Pancreas (tissue), 10 donors: Measurements from ENCODE around the gene TBC1D9. TPM values are rescaled to one million over a fixed set of nuclear protein-coding genes. Genes with fewer than 3 reads are reported as not detected.

Experiments
- ATAC-seq, 4 donors: fragments of 200-7000 bp; cut with Tn5 transposase; one replicate each; pipeline versions ENCODE4 v1.8.0 to v1.9.1; 2020; ENCODE audit warnings: mild to moderate bottlenecking in 4 of 4, moderate library complexity in 4 of 4
- DNase-seq, 6 donors: peaks; one replicate each; pipeline ENCODE4 v3.0.0-alpha.2; 2020
- FAIRE-seq: peaks from 2 replicates; lab custom pipeline; 2012; peaks lifted over from hg19 to GRCh38; lab: Jason Lieb, UNC
- H3K27ac ChIP-seq, 4 donors: fragments of 200-600 bp; sonication (generic); 1 replicate in 3 of 4; 2 replicates in 1 of 4; pipeline versions ENCODE4 v1.5.0 to v1.8.0; 2020
- H3K27me3 ChIP-seq, 4 donors: fragments of 200-600 bp; one replicate each; pipeline ENCODE4 v1.8.0; 2021
- H3K36me3 ChIP-seq, 3 donors: fragments of 200-600 bp; sonication (generic) in 1 of 3; one replicate each; pipeline versions ENCODE4 v1.5.0 to v1.8.0; 2020 to 2021
- H3K4me1 ChIP-seq, 3 donors: fragments of 200-600 bp; one replicate each; pipeline ENCODE4 v1.8.0; 2021
- H3K4me3 ChIP-seq, 4 donors: fragments of 200-600 bp; sonication (generic) in 2 of 4; one replicate each; pipeline versions ENCODE4 v1.5.0 to v1.8.0; 2020 to 2021
- H3K9me3 ChIP-seq, 4 donors: fragments of 200-600 bp; one replicate each; pipeline ENCODE4 v1.8.0; 2021
- WGBS, 2 donors: extraction: QIAGEN DNeasy Blood & Tissue Kit; methylation state at CpG; one replicate each; pipeline ENCODE4 v1.1.7; 2013; 5-methylcytosine and 5-hydroxymethylcytosine counted together
- intact Hi-C, 3 donors: fragments of 100-400 bp; cut with DNase I; formaldehyde crosslinking; loops; one replicate each; pipeline versions ENCODE4 v1.11.1 to v1.14.2; 2022
- polyA plus RNA-seq, 2 donors: library from polyadenylated mRNA; stranded (reverse); fragments of 200-250 nt; gene quantifications; one replicate each; pipeline ENCODE4 v1.2.3, GENCODE V29; 2013
- total RNA-seq, 6 donors: library from RNA; stranded (reverse); fragmentation: NEBNext Ultra II Directional in 4 of 6; extraction: Animal tissue kit (Norgen Biotek cat#: 25700) in 4 of 6; gene quantifications; one replicate each; pipeline versions ENCODE4 v1.2.1 to v1.2.4, GENCODE V29; 2021 to 2023
- TF ChIP-seq, protein P1 (sequence below), 4 donors: fragments of 200-600 bp; sonication (generic) in 3 of 4; IDR thresholded peaks; one replicate each; pipeline versions ENCODE4 v1.5.0 to v1.8.0; 2021; ENCODE audit warnings: antibody characterized with exemption in 4 of 4
- donor health status: healthy with polysubstance abuse.
- donor health status: DM: no; HTN: no; CAD: no; lungs with moderate emphysema.
- donor health status: DM: no; HTN: no; CAD: no.
- donor health status: control.
- donor health status: control.
- donor health status: Bipolar disorder and iron deficiency.
- donor health status: DM: yes; HTN: yes; CAD: no.
- donor health status: DM: no; HTN: no; CAD: no.
- donor health status: DM: no; HTN: no; CAD: no.
- donor health status: DM: yes; HTN: yes; CAD: no.

TBC1D9 gene
- total and polyA plus RNA-seq, 8 donors: 5.3 to 17.9 (median 9.8) TPM

DNA sequence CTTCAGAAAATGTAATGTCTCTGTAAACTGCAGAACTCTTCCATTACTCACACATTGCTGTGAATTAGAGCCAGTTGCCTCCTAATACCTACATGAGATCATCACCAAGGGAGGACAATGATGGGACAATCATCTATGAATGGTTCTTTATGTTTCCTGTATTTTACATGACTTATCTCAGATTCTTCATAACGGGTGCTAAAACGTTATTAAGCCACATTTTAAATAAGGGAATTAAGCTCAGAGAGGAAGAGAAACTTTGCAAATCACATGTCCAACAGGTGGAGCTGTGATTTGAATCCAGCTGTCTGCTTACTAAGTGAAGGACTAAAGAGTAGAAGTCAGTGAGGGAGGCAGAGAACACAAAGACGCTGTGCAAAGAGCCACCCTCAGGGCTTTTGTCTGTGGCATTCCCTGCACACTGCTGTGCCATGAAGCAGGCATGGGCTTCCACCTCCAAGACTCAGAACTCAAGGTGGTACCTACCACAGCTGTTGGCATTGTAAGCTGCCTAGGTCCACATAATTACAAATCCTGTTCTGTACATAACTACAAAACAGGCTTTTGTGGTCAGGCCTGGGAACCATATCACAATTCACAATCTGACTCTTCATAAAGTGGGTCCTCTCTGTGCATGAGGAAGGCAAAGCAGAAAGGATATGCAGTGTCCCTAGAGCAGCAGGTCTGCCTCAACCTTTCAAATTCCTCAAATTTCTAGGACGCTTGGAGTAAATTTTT lies 12.8 kb downstream of the TBC1D9 start:
- no peak for DNase-seq
- H3K4me1 ChIP-seq: peaks cover 5 to 27% (median 9%) of the 10 kb centered on the region in 3 donors
- FAIRE-seq: no peak
- TF ChIP-seq, protein P1, sequence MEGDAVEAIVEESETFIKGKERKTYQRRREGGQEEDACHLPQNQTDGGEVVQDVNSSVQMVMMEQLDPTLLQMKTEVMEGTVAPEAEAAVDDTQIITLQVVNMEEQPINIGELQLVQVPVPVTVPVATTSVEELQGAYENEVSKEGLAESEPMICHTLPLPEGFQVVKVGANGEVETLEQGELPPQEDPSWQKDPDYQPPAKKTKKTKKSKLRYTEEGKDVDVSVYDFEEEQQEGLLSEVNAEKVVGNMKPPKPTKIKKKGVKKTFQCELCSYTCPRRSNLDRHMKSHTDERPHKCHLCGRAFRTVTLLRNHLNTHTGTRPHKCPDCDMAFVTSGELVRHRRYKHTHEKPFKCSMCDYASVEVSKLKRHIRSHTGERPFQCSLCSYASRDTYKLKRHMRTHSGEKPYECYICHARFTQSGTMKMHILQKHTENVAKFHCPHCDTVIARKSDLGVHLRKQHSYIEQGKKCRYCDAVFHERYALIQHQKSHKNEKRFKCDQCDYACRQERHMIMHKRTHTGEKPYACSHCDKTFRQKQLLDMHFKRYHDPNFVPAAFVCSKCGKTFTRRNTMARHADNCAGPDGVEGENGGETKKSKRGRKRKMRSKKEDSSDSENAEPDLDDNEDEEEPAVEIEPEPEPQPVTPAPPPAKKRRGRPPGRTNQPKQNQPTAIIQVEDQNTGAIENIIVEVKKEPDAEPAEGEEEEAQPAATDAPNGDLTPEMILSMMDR (IDR thresholded peaks at IDR 0.05): no peak
- no peaks in the 10 kb centered on the region for H3K9me3 ChIP-seq
- H3K27me3 ChIP-seq: no peaks in the 10 kb centered on the region
- peak in 3 of 4 donors; percentile 72 to 87 (median 74) for ATAC-seq
- intact Hi-C loops: no loop called here
- no peak overlapping the region for H3K4me3 ChIP-seq
- H3K36me3 ChIP-seq: no peaks in the 10 kb centered on the region
- 27 to 29% methylated on average over 4 of the region's 4 CpGs for WGBS, 2 donors
- peak overlapping the region in 1 of 4 donors; percentile 21 for H3K27ac ChIP-seq

DNA sequence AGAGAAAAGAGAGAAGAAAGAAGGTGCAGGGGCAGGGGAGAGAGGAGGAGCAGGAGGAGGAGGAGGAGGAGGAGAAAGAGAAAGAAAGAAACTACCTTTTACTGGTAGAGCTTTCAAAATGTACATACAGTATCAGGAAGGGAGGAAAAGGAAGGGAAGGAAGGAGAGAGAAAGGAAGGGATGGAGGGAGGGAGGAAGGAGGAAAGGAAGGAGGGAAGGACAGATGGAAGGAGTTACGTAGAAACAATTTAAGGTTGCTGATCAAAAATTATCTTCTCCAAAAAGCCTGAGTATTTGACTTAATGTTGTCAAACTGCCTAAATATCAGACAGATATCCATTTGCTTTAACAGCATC lies 13.4 kb downstream of the TBC1D9 start:
- TF ChIP-seq, protein P1 (IDR thresholded peaks at IDR 0.05): no peak
- Histone ChIP-seq H3K27me3 (no peaks in the 10 kb centered on the region), H3K36me3 (no peaks in the 10 kb centered on the region), H3K27ac (peak overlapping the region in 1 of 4 donors; percentile 21), H3K4me3 (no peak overlapping the region), H3K9me3 (no peaks in the 10 kb centered on the region), H3K4me1 (peaks cover 5 to 27% (median 9%) of the 10 kb centered on the region in 3 donors)
- FAIRE-seq (no peak), DNase-seq (no peak), ATAC-seq (no peak)
- intact Hi-C loops: no loop called here
- 90 to 91% methylated on average over 1 of the region's 1 CpG for WGBS, 2 donors

DNA sequence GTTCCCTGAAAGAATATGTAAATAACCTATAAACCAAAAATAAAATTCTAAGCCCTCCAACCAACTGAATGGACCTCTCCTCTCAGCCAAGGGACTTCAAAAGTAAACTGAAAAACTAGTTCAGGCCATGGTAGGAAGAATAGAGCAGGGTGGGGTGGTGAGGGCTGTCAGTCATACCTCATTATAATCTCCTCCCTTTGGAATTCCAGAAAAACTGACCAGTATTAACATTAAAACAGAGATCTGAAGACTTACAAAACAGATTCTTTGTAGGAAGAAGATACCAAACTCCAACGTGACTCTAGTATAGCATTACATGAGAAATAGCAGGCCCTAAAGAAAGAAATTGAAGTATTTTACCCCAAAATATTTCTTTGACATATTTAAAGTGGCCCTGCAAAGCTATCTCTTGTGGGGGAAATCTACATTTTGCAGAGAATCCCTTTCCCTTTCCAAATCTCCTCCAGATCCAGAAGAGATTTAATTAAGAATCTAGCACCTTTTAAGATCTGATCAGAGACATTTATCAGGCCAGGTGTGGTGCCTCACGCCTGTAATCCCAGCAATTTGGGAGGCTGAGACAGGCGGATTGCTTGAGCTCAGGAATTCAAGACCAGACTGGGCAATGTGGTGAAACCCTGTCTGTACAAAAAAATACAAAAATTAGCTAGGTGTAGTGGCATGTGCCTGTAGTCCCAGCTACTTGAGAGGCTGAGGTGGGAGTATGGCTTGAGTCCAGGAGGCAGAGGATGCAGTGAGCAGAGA lies 15.1 kb downstream of the TBC1D9 start:
- 84 to 89% methylated on average over 3 of the region's 3 CpGs for WGBS, 2 donors

DNA sequence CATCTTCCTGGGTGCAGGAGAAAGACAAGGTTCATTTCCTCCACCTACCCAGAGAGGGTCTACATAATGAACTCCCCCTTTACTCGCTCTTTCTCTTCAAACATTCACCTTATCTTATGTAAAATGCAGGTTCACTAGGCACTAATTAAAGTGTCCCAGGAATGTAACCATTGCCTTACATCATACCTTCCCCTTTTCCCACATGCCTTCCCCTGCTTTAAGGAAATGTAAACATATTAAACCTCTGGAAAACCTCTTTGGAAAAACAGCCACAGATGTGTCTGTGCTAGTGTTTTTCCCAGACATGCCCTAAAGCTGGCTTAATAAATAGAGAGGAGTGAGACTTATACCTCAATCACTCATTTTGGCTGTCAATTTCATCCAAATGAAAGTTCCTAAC lies 15.8 kb downstream of the TBC1D9 start:
- DNase-seq (no peak), ATAC-seq (no peak), FAIRE-seq (no peak)
- no peak overlapping the region for H3K4me3 ChIP-seq
- TF ChIP-seq, protein P1 (IDR thresholded peaks at IDR 0.05): no peak
- no peaks in the 10 kb centered on the region for H3K27me3 ChIP-seq
- peaks cover 5 to 27% (median 9%) of the 10 kb centered on the region in 3 donors for H3K4me1 ChIP-seq
- H3K9me3 ChIP-seq: no peaks in the 10 kb centered on the region
- 81 to 90% methylated on average over 1 of the region's 1 CpG for WGBS, 2 donors
- intact Hi-C loops: no loop called here
- no peaks in the 10 kb centered on the region for H3K36me3 ChIP-seq
- H3K27ac ChIP-seq: no peak overlapping the region

More for the DNA sequence above, 15.1 kb downstream of the TBC1D9 start:
- TF ChIP-seq, protein P1 (IDR thresholded peaks at IDR 0.05): no peak
- Histone ChIP-seq H3K9me3 (no peaks in the 10 kb centered on the region), H3K36me3 (no peaks in the 10 kb centered on the region), H3K27me3 (no peaks in the 10 kb centered on the region), H3K4me3 (no peak overlapping the region), H3K27ac (no peak overlapping the region), H3K4me1 (peaks cover 5 to 27% (median 9%) of the 10 kb centered on the region in 3 donors)
- DNase-seq (no peak), ATAC-seq (no peak), FAIRE-seq (no peak)
- intact Hi-C loops: no loop called here
